VCaP (cell line): Measurements from ENCODE around the gene RPTOR.

Experiments used
- H3K27ac ChIP-seq: fragments of 450-650 bp; 2 replicates; pipeline ENCODE4 v1.5.1; 2017
- TF ChIP-seq, protein P1 (sequence below): fragments of 450-650 bp; conservative IDR thresholded peaks from 2 replicates; pipeline ENCODE4 v1.5.1; 2017; ENCODE audit warnings: mild to moderate bottlenecking, moderate library complexity

RPTOR gene

DNA sequence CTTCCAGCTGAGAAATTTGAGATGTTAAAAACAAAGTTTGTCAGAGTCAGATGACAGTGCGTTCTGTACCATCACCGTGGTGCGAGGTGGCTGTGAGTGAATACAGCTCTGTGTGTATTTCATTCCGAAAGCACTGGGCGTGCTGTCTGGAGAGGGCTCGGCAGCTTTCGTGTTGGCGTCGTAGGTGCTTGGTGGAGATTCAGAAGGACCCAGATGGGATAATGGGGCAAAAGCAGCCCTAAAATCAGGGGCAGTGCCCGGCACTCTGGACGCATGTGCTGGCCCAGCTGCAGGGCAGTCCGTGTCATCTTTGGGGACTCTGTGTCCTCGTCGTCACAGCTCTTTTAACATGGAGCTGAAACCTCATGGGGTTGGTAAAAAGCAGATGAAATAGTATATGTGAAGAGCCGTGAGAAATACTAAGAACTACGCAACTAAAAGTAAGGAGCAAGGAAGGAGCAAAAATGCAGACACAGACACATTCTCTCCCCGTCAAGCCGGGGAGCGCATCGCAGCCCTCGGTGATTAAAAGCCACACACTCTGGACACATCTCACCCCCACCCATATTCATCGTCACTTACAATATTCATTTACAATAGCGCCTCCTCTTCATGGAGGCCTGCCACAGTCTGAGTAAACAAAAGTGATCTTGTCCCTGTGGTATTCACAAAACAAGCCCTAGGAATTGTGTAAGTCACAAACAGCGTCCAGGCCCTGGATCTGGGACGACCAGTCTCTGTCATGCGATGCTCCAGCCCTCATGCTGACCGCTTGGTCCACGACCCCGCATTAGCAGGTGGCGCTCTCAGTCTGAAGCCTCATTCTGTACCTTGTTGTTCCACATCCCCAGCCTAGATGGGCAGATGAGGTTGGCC lies 206.7 kb downstream of the RPTOR start:
- TF ChIP-seq, protein P1, sequence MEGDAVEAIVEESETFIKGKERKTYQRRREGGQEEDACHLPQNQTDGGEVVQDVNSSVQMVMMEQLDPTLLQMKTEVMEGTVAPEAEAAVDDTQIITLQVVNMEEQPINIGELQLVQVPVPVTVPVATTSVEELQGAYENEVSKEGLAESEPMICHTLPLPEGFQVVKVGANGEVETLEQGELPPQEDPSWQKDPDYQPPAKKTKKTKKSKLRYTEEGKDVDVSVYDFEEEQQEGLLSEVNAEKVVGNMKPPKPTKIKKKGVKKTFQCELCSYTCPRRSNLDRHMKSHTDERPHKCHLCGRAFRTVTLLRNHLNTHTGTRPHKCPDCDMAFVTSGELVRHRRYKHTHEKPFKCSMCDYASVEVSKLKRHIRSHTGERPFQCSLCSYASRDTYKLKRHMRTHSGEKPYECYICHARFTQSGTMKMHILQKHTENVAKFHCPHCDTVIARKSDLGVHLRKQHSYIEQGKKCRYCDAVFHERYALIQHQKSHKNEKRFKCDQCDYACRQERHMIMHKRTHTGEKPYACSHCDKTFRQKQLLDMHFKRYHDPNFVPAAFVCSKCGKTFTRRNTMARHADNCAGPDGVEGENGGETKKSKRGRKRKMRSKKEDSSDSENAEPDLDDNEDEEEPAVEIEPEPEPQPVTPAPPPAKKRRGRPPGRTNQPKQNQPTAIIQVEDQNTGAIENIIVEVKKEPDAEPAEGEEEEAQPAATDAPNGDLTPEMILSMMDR = no peak
- H3K27ac ChIP-seq = no peak overlapping the region; the same call in 1 of the 2 replicates

DNA sequence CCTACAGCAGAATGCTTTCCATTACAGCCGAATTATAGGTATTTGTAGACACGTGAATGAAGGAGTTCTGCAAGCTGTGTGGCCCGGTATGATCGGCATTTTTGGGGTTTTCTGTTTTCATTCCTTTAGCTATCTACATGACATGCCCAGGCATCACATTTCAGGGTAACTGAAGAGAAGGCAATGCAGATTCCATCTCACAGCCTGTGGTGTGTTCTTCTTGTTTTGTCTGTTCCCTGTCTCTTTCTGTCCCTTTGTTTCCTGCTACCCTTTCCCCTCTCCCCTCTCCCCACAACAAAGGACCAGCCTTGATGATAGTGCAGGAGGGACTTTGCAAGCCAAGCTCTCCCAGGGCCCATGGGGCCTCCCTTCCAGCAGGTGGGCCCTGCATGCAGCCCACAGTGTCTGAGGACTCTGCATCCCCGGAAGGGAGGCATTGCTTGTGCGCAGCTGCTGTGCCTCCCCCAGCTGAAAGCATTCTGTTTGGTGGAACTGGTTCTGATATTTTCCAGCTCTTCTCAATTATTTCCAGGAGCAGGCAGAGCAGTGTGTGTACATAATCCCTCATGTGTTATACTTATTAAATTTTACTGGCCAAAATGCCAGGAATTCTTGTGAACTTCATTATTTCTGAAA lies 207.4 kb downstream of the RPTOR start:
- TF ChIP-seq, protein P1 = no peak
- H3K27ac ChIP-seq = peak overlapping the region; percentile 11; the same call in 1 of the 2 replicates

DNA sequence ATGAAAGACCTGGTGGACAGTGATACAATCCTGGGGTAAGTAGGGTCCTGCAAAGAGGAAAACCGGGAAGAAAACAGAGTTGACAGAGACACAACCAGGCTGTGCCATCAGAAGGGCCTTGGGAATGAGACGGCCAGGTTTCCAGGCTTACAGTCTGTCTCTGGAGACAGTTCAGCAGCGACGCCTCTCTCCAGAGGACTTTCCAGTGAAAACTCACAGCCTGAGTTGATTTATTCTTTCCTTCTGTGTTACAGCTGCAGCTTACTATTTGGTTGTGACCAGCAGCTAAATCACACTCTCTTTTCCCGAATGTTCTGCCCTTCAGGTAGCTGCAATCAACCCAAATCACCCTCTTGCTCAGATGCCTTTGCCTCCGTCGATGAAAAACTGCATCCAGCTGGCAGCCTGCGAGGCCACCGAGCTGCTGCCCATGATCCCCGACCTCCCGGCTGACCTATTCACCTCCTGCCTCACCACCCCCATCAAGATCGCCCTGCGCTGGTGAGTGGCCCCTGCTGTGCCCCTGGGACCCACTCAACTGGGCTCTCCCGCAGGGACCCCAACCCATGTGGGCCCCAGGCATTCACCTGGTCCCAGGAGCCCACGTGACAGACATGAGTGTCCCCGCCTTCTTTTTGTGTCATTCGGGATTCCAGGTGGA lies 209.2 kb downstream of the RPTOR start:
- TF ChIP-seq, protein P1 = no peak
- no peak overlapping the region for H3K27ac ChIP-seq

DNA sequence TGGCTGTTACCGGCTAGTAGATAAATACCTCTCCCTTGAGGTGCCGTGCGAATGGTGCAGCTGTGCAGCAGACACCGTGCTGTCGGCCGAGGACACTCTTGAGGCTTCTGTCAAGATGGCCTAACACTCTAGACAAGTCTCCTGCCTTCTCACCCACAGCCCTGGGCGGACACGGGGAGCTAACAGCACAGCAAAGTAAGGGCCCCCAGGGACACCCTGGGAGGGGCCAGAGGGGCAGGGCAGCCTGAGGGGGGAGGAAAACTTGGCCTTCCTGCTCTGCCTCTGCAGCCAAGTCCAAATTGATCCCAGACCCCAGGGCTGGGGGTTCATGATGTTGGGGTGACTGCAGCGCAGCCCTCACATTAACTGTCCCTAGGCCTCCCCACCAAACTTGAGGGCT lies 210.2 kb downstream of the RPTOR start:
- no peak overlapping the region for H3K27ac ChIP-seq
- TF ChIP-seq, protein P1 = no peak

DNA sequence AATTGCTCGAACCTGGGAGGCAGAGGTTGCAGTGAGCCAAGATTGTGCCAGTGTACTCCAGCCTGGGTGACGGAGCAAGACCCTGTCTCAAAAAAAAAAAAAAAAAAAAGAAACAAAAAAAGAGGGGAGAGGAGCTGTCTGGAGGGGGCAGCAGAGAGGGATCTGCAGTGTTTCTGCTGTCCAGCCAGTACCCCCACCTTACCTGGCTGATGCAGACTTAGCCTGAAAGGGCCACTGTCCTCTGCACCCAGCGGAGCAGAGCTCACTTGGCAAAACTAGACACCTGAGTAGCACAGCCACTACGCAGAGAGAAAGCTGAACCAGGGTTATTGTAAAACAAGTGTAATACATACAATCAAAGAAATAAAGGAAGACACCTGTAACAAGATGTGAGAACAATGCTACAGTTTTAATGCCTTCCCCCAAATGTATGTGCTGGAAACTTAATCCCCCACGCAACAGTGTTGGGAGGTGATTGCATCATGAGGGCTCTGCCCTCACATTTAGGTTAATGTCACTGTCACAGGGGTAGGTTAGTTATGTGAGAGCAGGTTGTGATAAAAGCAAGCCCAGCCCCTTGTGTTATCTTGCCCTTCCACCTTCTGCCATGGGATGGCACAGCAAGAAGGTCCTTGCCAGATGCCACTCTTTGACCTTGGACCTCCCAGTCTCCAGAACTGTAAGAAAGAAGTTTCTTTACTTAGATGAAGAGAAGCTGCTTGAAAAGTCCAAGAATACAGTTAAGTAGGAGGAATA lies 211.2 kb downstream of the RPTOR start:
- TF ChIP-seq, protein P1 = peak; percentile 16; the same call in 1 of the 2 replicates
- no peak overlapping the region for H3K27ac ChIP-seq

DNA sequence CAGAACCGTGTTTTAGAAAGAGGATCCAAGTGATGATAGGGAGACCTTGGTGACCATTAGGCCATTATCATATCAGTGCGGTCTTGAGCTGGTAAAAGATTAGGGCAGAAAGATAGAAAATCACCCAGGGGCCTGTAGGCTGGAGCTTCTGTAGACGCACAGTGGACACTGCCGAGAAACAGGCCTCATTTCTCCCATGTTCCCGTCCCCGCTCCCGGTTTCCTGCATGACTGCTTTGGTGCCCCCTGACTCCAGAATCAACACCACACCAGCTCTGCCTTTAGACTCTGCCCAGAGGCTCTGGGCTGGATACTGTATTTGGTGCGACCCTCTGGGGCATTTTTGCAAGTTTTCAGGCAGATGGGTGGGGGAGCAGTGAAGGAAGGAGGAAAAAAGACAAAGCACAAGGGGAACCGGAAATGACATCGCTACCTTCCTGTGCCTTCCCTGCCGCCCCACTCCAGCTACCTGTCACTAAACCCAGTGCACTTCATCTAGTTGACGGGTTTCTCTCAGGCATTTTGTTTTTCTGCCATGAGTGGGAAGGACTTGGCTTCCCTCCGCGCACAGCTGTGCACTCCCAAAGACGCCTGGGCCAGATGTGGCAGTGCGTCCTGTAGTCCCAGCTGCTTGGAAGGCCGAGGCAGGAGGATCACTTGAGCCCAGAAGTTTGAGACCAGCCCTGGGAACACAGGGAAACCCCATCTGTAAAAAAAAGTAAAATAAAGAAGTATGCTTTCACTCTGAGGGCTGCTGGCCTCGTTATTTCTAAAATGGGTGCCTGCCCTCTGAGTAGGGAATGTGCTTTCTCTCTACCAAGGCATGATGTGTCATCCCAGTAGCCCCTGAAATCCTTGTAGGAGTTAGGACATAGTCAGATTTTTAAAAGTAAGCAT lies 214.1 kb downstream of the RPTOR start:
- TF ChIP-seq, protein P1 = no peak
- H3K27ac ChIP-seq = peak overlapping the region; percentile 95
